GM18520 (cell line): ENCODE results near the gene C1QTNF9B.
"Not testable (repeated sequence)": the region's sequence is repeated elsewhere in the genome, so short reads cannot be mapped to it uniquely, and the experiment has no call there.

Source experiments
- ATAC-seq: cut with Tn5 transposase; IDR thresholded peaks from one replicate; pipeline ENCODE4 v1.9.1; 2021; ENCODE audit not compliant: unreplicated experiment

Gene C1QTNF9B

DNA sequence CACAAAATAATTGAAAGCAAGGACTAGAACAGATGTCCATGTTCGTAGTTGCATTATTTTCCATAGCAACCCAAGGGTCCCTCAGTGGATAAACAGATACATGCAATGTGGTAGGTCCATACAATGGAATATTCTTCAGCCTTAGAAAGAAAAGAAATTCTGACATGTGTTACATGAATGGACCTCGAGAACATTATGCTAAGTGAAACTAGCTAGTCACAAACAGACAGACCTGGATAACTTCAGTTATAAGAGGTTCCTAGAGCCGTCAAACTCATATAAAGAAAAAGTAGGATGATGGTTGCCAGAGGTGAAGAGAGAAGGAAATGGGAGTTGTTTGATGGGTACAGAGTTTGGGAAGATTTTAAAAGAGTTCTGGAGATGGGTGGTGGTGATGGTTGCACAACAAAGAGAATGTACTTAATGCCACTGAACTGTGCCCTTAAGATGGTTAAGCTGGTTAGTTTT lies at the start of gene C1QTNF9B:
C1QTNF9B (minus strand) TSS at position 51 of the 468 bp plus-strand sequence.
- ATAC-seq = not testable (repeated sequence)

DNA sequence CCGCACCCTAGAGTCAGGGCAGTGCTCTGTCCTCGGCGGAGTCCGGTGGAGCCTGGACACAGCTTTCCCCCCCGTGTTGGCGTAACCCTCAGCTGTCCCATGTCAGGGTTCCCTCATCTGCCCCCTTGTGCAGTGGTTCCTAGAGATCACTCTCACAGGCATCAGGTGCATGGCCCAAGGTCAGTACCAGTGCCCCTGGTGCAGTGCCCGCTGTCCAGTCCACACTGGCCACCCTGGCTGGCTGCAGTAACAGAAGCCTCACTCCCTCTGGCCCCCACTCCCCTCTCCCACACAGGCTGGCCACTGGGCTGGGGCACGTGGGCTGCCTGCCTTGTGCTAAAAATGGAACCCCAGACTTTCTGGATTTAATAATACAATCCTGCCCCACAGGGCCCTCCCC lies 49.6 kb upstream of the C1QTNF9B start:
- no peak for ATAC-seq

DNA sequence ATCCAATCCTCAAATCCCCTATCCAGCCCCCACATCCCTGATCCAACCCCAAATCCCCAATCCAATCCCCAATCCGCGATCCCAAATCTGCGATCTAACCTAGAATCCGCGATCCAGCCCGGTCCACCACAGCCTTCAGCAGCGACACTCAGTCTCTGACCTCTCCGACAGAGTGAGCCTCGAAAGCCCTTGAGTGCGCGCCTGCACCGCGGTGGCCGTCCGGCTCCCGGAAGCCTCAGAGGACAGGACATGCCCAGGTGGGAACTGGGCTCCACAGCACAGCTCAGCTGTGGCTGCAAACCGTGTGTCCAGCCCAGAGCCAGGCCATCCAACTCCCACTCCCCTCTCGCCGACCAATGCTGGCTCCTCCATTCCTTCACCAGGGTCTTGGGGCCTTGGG lies 48.8 kb upstream of the C1QTNF9B start:
- no peak for ATAC-seq

DNA sequence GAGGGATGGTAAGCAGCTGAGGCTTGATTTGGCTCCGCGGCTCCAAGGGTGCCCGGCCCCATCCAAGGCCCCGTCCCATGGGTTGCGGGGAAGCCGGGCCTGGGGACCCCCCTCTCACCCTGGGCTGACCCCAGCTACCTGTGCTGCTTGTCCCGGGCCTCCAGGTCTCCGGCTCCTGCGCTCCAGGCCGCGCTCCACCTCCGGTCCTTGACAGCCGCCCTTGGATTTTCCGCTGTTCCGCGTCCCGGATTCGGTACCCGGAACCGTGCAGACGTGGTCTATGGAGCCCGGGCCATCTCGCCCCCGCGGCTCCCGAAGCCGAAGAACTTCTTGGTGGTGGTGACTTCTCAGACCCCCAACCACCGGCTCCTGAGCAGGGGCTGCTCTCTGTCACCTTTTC lies 48.3 kb upstream of the C1QTNF9B start:
- ATAC-seq = no peak

DNA sequence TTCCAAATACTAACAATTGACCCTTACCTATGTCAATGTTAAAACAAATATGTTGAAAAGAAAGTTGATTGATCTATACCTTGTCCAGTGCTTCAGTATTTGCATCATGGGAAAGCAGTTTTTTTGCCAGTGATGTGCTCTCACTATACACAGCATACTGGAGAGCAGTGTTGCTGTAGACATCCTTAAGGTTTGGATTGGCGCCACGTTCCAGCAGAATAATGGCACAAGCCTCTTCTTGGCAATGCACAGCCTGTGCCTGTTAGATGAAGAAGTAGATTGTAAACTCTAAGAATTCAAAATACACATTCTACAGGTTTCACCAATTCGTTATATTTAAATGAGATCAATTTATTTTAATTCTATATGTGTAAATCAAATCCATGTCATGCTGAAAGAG lies 43.9 kb upstream of the C1QTNF9B start:
- no peak for ATAC-seq

DNA sequence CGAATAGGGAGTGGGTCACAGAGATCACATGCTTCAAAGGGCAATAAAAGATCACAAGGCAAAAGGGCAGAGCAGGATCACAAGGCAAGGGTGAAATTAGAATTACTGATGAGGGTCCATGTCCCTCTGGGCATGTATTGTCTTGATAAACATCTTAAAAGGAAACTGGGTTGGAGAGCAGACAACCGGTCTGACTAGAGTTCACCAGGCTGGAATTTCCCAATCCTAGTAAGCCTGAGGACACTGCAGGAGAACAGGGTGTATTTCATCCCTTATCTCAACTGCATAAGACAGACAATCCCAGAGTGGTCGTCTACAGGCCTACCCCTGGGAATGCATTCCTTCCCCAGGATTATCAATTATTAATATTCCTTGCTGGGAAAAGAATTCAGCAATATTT lies 42.4 kb upstream of the C1QTNF9B start:
- ATAC-seq = not testable (repeated sequence)

DNA sequence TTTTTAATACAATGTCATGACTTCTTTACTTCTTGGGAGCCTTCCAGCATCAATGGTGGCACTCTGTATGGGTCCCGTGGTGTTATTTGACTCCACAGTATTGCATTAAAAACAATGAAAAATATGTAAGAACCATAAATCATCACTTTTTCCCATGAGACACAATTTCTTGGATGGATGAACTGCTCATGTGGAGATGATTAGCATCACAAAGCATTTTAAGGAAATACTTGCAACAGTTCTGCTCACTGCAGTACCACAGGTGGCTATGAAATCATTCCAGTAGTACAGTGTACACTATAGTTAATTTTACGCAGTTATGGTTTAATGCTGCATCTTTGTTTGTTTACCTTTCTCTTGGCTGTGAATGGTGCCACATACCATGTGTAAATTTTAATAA lies 37.2 kb upstream of the C1QTNF9B start:
- ATAC-seq = no peak

DNA sequence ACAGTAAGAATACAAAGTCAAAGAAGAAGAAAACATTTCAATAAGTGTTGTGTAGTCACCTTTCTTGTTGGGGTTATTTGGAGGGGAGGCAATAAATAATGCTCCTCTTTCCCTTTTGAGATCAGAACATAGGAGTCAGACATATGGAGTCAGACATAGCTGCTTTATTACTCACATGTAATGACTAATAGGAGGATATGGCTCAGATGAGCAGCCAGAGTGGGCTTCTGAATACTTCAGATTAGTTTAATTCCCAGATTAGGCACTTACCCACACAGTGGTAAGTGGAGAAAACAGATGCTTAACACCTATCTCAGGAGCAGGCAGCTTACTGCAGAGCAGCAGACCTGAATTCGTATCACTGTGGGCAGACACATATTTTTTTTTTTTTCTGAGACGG lies 31.7 kb upstream of the C1QTNF9B start:
- ATAC-seq = no peak

DNA sequence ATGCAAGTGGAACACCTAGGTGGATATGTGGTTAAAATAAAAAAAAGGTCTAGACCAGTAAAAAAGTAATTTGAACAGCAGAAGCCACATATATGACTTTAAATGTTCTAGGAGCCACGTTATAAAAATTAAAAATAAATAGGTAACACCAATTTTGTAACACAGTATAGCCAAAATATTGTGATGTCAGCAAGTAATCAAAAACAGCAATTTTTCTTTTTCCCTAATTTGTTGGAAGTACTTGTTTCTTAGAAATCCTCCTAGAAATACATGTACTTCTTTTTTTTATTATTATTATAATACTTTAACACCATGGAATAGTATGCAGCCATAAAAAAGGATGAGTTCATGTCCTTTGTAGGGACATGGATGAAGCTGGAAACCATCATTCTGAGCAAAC lies 25.7 kb upstream of the C1QTNF9B start:
- no peak for ATAC-seq

DNA sequence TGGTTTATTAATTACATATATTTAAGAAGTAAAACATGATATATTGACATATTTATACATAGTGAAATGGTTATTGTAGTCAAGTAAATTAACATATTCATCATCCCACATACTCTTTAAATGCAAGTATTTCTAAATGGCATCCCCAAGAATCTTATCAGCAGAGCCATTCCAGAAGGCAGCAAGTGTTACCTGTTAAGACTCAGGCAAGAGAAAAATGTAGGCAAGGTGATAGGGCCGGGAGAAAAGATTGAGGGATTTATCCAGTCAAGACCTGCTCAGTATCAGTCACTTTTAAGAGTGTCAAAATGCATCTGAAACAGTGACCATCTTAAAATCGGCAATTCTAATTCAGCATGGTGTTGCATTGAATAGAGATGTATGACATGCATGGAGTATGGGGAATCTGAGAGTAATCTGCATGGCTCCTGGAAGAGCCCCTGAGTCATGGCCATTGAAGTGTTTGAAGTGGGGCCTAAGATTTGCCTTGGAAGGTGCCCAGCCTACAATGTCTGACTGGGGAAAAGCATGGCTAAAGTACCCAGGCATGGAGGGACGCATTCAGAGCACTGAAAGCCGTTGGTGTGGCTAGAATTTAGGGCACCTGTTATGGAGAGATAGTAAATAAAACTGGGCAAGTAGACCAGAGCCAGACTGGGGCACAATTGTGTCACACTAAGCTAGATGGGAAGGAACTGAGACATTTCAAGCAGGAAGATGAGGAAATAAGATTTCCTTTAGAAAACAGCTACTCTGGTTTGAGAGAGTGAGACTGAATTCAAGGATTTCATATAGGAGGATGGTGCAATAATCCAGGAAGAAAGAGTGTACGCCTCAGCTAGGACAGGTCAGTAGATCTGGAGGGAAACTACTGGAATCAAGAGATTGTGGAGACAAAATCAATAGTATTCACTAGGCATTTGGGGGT lies 25.0 kb upstream of the C1QTNF9B start:
- no peak for ATAC-seq

DNA sequence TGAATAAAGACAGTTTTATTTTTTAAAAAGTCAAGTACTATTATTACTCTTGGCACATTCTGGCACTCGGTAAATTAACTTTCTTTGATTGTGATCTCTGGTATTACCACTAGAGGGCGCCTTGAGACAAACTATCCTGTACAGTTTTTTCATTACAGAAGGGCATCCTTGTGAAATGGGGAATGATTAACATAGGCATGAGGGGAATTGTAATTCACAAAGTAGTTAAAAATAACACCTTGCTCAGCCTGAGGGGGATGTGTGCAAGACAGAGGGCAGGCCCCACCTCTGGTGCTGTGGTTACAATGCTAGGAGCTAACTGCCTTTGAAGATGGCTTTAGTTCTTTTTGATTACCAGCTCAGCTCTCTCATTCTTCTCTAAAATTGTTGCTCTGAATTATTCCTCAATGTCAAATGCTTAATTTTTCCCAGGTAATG lies 24.2 kb upstream of the C1QTNF9B start:
- no peak for ATAC-seq

DNA sequence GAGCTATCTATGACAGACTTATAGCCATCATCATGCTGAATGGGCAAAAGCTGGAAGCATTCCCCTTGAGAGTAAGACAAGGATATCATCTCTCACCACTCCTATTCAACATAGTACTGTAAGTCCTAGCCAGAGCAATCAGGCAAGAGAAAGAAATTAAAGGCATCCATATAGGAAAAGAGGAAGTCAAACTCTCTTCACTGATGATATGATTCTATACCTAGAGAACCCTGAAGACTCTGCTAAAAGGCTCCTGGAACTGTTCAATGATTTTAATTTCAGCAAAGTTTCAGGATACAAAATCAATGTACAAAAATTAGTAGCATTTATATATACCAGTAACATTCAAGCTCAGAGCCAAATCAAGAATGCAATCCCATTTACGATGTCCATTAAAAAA lies 21.7 kb upstream of the C1QTNF9B start:
- ATAC-seq = no peak

DNA sequence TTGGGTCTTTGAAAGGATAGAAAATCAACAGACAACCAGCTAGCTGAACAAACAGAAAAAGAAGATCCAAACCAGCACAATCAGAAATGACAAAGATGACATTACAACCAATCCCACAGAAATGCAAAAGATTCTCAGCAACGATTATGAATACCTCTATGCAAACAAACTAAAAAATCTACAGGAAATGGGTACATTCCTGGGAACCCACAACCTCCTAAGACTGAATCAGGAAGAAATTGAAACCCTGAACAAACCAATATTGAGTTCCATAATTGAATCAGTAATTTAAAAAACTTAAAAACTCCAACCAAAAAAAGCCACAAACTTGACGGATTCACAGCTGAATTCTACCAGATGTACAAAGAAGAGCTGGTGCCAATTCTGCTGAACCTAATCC lies 20.9 kb upstream of the C1QTNF9B start:
- ATAC-seq = no peak

DNA sequence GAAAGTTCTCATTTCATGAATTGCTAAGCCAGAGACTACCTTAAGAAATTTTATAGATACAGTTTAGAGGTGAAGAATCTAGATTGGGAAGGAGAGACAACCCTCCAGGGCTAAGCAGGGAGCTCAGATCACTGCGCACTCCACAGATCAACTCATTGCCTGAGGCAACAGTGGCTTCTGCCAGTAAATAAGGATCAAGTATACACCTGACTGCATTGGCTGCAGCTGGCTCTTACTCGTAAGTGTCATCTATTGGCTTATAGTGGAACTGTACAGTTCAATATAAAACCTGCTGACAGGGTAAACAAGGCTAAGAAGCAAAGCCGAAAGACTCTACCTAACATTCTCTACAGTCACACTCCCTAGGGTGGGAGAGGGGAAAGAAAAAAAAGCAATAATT lies 18.0 kb upstream of the C1QTNF9B start:
- no peak for ATAC-seq

DNA sequence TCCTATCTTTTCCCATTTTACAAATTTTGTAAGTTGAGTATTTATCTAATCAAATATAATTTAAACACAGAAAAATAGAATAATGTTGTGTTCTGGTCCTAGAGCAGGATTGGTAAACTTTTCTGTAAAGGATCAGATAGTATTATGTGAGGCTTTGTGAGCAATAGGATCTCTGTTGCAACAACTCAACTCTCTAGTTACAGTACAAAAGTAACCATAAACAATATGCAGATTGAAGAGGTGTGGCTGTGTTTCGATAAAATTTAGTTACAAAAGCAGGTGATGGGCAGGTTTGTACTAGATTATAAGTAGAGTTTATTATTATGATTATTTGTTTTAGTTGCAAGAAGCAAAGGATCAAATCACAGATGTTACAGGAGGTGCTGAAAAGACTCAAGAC lies 15.2 kb upstream of the C1QTNF9B start:
- no peak for ATAC-seq

DNA sequence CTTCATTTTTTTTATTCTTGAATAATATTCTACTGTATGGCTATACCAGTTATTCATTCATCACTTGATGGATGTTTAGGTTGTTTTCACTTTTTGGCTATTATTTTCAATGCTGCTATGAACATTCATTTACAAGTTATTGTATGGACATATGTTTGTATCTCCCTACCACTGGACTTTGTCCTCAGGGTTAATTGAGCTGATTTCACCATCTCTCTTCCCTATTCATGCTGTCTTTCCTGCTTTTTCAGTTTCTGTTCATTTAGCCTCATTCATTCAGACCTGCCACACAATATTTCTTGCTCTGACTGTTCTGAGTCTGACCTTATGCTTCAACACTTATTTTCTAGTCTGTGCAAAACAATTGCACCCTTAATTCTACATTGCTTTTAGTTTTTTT lies 12.3 kb upstream of the C1QTNF9B start:
- no peak for ATAC-seq

DNA sequence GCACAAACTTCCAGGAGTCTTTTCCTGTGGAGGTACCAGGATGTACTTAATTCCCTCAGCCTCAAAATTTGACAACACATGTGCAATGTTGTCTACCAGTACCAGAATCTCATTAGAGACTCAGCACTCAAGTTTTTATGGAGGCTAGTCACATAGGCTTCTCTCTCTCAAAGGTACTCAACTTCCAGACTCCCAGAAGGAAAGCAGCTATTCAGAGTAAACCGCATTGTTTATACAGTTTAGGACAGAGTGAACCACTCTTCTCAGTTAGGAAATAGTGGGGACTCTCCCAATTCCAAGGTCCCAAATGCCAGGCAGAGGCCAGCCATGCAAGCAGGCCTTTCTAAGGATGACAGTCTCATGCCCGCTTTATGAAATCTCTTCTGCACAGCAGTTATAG lies 8.5 kb upstream of the C1QTNF9B start:
- ATAC-seq = no peak

DNA sequence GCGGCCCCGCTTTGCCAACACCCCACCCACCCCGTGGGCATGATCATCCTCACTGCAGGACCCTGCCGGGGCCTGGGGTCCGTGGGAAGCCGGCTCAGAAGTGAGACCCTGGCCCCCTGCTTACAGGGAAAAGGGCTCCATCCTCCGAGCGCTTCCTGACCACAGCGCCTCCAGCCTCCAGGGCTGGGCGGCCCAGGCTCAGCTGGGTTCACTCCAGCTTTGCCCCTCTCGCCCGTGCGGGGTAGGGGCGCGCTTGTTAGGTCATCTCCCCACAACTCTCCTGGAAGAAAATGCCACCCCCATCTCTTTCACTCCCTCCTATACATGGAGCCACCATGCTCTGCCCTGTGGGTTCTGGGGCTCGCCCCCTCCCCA lies 6.6 kb upstream of the C1QTNF9B start:
- no peak for ATAC-seq

DNA sequence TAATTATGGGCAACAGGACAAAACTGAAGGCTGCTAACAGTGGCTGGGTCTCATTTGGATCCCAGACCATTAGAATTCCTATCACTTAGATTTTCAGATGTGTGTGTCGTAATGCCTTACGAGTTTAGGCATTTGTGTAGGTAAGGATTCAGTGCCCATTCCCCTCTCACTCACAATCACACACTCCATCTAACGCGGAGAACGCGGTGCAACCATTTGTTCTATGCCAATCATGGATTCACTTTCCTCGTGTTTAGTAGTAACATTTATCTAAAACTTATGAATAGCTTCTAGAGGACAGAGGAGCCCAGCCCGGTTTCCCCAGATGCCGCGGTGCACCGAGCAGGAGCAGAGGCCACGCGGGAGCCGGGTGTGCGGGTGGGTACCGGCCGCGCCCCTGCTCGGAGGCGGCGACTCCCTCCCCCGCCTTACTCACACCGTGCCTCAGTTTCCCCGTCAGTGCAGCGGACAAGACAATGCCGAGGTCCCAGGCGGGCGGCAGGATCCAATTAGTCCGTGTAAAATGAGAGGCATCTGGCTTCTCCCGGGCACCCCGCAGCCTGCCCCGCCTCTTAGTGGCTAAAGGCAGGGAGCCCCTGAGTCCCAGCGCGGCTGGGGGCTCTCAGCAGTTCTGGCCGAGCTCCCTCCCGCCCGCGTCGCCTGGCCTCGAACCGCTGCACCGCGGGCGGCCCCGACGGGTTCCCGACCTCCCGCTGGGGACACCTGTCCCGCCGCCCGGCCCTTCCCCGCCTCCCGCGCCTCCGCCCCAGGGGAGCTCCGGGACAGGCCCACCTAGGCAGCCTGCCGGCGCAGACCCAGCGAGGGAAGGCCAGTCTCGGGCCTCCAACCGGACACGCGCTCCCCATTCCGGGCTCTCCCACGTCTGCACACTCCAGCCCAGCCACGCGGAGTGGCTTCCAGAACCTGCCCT lies 5.9 kb upstream of the C1QTNF9B start:
- ATAC-seq = no peak

DNA sequence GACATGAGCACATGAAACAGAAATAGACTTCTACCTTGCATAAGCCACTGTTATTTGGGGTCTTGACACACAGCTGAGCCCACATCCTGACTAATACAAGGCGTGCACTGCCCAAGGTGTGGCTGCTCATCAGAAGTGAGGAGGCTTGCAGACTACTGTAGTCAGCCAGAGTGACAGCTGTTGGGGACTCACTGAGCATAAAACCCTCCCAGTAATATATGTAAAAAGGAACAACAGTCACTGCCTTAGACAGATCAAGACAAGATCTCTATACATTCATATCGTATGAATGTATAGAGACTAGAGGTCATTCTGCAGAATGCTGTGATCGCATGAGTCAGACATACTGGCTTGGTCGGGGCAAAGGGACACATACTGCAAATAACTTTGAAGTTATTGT lies 4.1 kb upstream of the C1QTNF9B start:
- no peak for ATAC-seq

DNA sequence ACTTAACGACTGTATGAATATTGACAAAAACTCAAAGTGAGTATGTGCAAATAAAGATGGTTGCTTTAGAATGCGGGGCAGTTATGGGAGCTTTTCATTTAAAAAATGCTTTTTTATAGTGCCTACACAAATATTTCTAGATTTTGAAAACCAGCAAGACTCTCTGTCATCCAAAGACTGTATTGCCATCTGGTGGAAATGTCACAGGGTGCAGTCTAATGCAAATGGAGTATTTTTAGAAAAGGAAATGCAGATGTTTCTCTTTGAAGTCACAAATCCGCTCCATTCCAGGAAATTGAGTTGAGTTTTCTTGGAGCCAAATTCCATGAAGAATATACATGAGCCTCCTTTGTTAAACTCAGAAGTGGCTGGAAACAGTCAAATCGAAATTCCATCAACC lies 2.3 kb upstream of the C1QTNF9B start:
- no peak for ATAC-seq

DNA sequence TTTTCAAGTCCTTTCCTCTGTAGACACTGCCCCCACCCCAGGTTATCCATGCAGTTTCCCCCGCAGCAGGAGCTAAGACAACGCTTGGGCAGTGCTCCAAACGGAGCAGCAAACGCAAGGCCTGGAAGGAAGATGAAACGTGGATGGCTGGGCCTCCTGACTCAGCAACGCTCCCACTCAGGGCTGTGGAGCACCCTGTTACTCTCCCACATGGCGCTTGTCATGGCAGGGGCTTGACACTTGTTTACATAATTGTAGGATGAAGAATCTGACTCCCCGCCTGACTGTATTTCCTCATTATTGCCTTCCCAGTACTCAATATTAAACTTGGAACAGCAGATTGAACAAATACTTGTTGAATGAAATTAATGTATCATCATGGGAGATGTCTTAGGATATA lies 799 bp upstream of the C1QTNF9B start:
- ATAC-seq = no peak
